ENCODE results near the gene MELK.

DNA sequence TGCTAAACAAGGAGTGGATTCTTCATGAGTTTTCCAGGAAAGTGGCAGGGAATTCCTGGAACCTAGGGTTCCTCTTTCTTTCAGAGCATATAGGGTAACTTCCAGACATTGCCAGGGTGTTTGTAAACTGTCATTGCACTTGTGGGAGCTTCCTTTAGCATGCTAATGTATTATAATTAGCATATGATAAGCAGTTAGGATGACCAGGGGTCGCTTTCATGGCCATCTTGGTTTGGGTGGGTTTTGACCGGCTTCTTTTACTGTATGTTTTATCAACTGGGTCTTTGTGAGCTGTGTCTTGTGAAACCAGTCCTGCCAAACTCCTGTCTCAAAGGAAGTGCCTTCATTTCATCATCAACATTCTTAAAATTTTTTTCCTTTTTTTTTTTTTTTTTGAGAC is 11.9 kb upstream of the MELK start:
- TF ChIP-seq, protein P1, sequence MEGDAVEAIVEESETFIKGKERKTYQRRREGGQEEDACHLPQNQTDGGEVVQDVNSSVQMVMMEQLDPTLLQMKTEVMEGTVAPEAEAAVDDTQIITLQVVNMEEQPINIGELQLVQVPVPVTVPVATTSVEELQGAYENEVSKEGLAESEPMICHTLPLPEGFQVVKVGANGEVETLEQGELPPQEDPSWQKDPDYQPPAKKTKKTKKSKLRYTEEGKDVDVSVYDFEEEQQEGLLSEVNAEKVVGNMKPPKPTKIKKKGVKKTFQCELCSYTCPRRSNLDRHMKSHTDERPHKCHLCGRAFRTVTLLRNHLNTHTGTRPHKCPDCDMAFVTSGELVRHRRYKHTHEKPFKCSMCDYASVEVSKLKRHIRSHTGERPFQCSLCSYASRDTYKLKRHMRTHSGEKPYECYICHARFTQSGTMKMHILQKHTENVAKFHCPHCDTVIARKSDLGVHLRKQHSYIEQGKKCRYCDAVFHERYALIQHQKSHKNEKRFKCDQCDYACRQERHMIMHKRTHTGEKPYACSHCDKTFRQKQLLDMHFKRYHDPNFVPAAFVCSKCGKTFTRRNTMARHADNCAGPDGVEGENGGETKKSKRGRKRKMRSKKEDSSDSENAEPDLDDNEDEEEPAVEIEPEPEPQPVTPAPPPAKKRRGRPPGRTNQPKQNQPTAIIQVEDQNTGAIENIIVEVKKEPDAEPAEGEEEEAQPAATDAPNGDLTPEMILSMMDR (conservative IDR thresholded peaks at IDR 0.05 in 1 of 2, IDR thresholded peaks at IDR 0.05 in 1 of 2; ENCODE audit: low read depth in 1 of 2, low read length in 2 of 2): no peak
- no peak for TF ChIP-seq EZH2 (IDR thresholded peaks at IDR 0.05; ENCODE audit: low read length, missing control alignments)
